Erythroblast (primary cell): ENCODE results near the gene SAP30.
A peak's percentile ranks its signal among the peaks of the same experiment; 100 is the strongest.

Experiments used
- GATA1 ChIP-seq: IDR thresholded peaks from 2 replicates; pipeline ENCODE4 v1.6.1; 2011; ENCODE audit warnings: low read depth, mild to moderate bottlenecking, control low read depth, low read length, moderate library complexity
- POLR2A ChIP-seq: IDR thresholded peaks from 2 replicates; pipeline ENCODE4 v1.6.1; 2011; ENCODE audit warnings: mild to moderate bottlenecking, low read length

- peak; percentile 48 for TF ChIP-seq POLR2A
- no peak for TF ChIP-seq GATA1
Observed at GRCh38 chr4:173371292-173372192, 788 bp downstream of the SAP30 start.
